Panc1 (cell line): ENCODE data around the gene RRBP1. TPM values are rescaled to one million over a fixed set of nuclear protein-coding genes. Genes with fewer than 3 reads are reported as not detected.

Experiments
- ATAC-seq: fragments of 200-7000 bp; cut with Tn5 transposase; 2 replicates; pipeline ENCODE4 v1.9.1; 2020; ENCODE audit warnings: mild to moderate bottlenecking, moderate library complexity
- BruUV-seq: library from RNA; stranded (reverse); fragments of 400-500 nt; replicated peaks from 2 replicates; lab custom pipeline; 2021; lab: Mats Ljungman, UMichigan
- CTCF ChIA-PET: fragments of 300-600 bp; sonication (Branson Sonifier 250); formaldehyde crosslinking; loops from one replicate; lab custom pipeline; 2022; ENCODE audit warnings: antibody characterized with exemption; lab: Charles Lee
- POLR2A ChIA-PET: fragments of 300-600 bp; sonication (Branson Sonifier 250); formaldehyde crosslinking; loops from one replicate; lab custom pipeline; 2022; ENCODE audit warnings: antibody characterized with exemption; lab: Charles Lee
- DNase-seq: peaks from one replicate; pipeline ENCODE4 v3.0.0-alpha.2; 2010; ENCODE audit warnings: low read depth, low spot score
- H3K27ac ChIP-seq: 2 replicates; pipeline ENCODE4 v1.5.1; 2011; ENCODE audit warnings: mild to moderate bottlenecking, low read length, inconsistent platforms
- H3K27me3 ChIP-seq: fragments of 200-500 bp; sonication (Bioruptor generic); 2 replicates; pipeline ENCODE4 v1.6.0; 2014; ENCODE audit warnings: low read length, inconsistent platforms; ENCODE audit not compliant: control insufficient read depth, insufficient read depth
- H3K36me3 ChIP-seq: fragments of 200-500 bp; sonication (Bioruptor generic); 2 replicates; pipeline ENCODE4 v1.5.1; 2014; ENCODE audit warnings: inconsistent platforms, mild to moderate bottlenecking, low read length, moderate library complexity; ENCODE audit not compliant: control insufficient read depth, insufficient read depth
- H3K4me1 ChIP-seq: 2 replicates; pipeline ENCODE4 v1.5.1; 2011; ENCODE audit warnings: inconsistent platforms, mild to moderate bottlenecking, low read length, moderate library complexity; ENCODE audit not compliant: control insufficient read depth, insufficient read depth
- H3K4me3 ChIP-seq, 2 experiments: 2 replicates each; pipeline ENCODE4 v1.5.1; 2011 to 2012; ENCODE audit warnings: low read depth in 2 of 2, low read length in 2 of 2, mild to moderate bottlenecking in 2 of 2, inconsistent platforms in 1 of 2, moderate library complexity in 1 of 2
- H3K9me3 ChIP-seq: fragments of 200-500 bp; sonication (Bioruptor generic); 2 replicates; pipeline ENCODE4 v1.5.1; 2014; ENCODE audit warnings: low read depth, mild to moderate bottlenecking, inconsistent platforms, low read length, moderate library complexity; ENCODE audit not compliant: control insufficient read depth, insufficient read depth
- CTCF ChIP-seq: fragments of 450-650 bp; IDR thresholded peaks from 2 replicates; pipeline ENCODE4 v1.5.1; 2017; ENCODE audit warnings: mild to moderate bottlenecking
- POLR2AphosphoS5 ChIP-seq: IDR thresholded peaks from 2 replicates; pipeline ENCODE4 v1.6.1; 2012; ENCODE audit warnings: mild to moderate bottlenecking, low read depth, low read length, moderate library complexity
- REST ChIP-seq, 2 experiments: IDR thresholded peaks; 2 replicates each; pipeline ENCODE4 v1.6.1; 2011 to 2012; ENCODE audit warnings: low read depth in 2 of 2, control low read depth in 1 of 2, low read length in 1 of 2, mild to moderate bottlenecking in 1 of 2, moderate library complexity in 1 of 2; ENCODE audit not compliant: insufficient read depth in 1 of 2
- SIN3A ChIP-seq: IDR thresholded peaks from 2 replicates; pipeline ENCODE4 v1.6.1; 2012; ENCODE audit warnings: low read depth, mild to moderate bottlenecking, low read length, moderate library complexity, borderline replicate concordance; ENCODE audit not compliant: insufficient read depth
- TCF7L2 ChIP-seq: IDR thresholded peaks from 2 replicates; pipeline ENCODE4 v1.6.1; 2011; ENCODE audit warnings: mild to moderate bottlenecking, low read depth, low read length, inconsistent platforms
- in situ Hi-C: cut with HindIII; loops from 2 replicates; pipeline ENCODE4 v1.10.0; 2016; ENCODE audit warnings: low sequenced_read_pairs, low pct_unique_long_range_greater_than_20kb
- intact Hi-C: fragments of 100-400 bp; cut with micrococcal nuclease; formaldehyde crosslinking; loops from one replicate; pipeline ENCODE4 v1.10.0; 2022; ENCODE audit not compliant: unreplicated experiment
- total RNA-seq: library from RNA; stranded (reverse); gene quantifications from one replicate; pipeline ENCODE4 v1.2.1, GENCODE V29; 2021; ENCODE audit not compliant: unreplicated experiment

The RRBP1 gene
- total RNA-seq, 1 experiment from 2014 or later = 152 TPM

GRCh38 chr20:17619351-17620093, 62.5 kb downstream of the RRBP1 start:
- in situ Hi-C loops = no loop called here
- TF ChIP-seq CTCF (no peak), TCF7L2 (no peak), REST (IDR thresholded peaks at IDR 0.05; ENCODE audit: insufficient read depth in 1 of 2, low read depth in 2 of 2, low read length in 1 of 2) (no peak), POLR2AphosphoS5 (no peak), SIN3A (no peak)
- no peaks in the 10 kb centered on the region for H3K27me3 ChIP-seq
- intact Hi-C loops = no loop called here
- no peak overlapping the region for H3K27ac ChIP-seq
- no peaks in the 10 kb centered on the region for H3K9me3 ChIP-seq
- H3K4me1 ChIP-seq = peaks cover 12% of the 10 kb centered on the region
- no peak overlapping the region for H3K4me3 ChIP-seq
- no peak for ATAC-seq
- POLR2A ChIA-PET = no interaction called here
- H3K36me3 ChIP-seq = no peaks in the 10 kb centered on the region; the same call in 1 of the 2 replicates
- DNase-seq = no peak
- CTCF ChIA-PET = interaction anchor here (0.6 kb wide), 1 partner anchor 223 kb away, joined by 4 read pairs; no protein-coding TSS in a partner anchor
- BruUV-seq = no TSS peak

- in situ Hi-C loops = no loop called here
- TF ChIP-seq TCF7L2 (no peak), SIN3A (no peak)
- intact Hi-C loops = no loop called here
- POLR2A ChIA-PET = no interaction called here
- H3K27me3 ChIP-seq = no peaks in the 10 kb centered on the region
- H3K27ac ChIP-seq = no peak overlapping the region
- no TSS peak for BruUV-seq
- H3K36me3 ChIP-seq = no peaks in the 10 kb centered on the region; the same call in 1 of the 2 replicates
- CTCF ChIA-PET = interaction anchor here (0.7 to 1.6 kb wide), 2 partner anchors 45 to 92 kb away, joined by 3 to 4 read pairs; no protein-coding TSS in a partner anchor
- no peak overlapping the region for H3K4me3 ChIP-seq
- no peaks in the 10 kb centered on the region for H3K9me3 ChIP-seq
- H3K4me1 ChIP-seq = peaks cover 19% of the 10 kb centered on the region
- ATAC-seq (no peak), DNase-seq (no peak)
Measured at GRCh38 chr20:17618673-17619013, 63.4 kb downstream of the RRBP1 start.
